NB4 (cell line): ENCODE data around the gene KCNN2.

ENCODE experiments used
- CTCF ChIP-seq: IDR thresholded peaks from one replicate; pipeline ENCODE4 v1.5.1; 2012; ENCODE audit warnings: low read depth, low read length
- POLR2A ChIP-seq: IDR thresholded peaks from 2 replicates; pipeline ENCODE4 v1.6.1; 2011; ENCODE audit warnings: mild to moderate bottlenecking; ENCODE audit not compliant: insufficient read length; ENCODE audit errors: extremely low read depth

- no peak for TF ChIP-seq CTCF
- TF ChIP-seq POLR2A, result no peak
Observed at GRCh38 chr5:114477816-114478334, 116.0 kb downstream of the KCNN2 start.
